ENCODE data around the gene C4orf33. TPM values are rescaled to one million over a fixed set of nuclear protein-coding genes. Genes with fewer than 3 reads are reported as not detected.

C4orf33 gene
- total RNA-seq, 4 donors from 2014 or later = 11.7 to 15.3 (median 13.4) TPM

GRCh38 chr4:129082302-129082701, 13.7 kb upstream of the C4orf33 start:
- no peak for TF ChIP-seq CTCF (IDR thresholded peaks at IDR 0.05; ENCODE audit: low read depth)

GRCh38 chr4:129085472-129085871, 10.5 kb upstream of the C4orf33 start:
- no peak for TF ChIP-seq CTCF (IDR thresholded peaks at IDR 0.05; ENCODE audit: low read depth)

- no peak for TF ChIP-seq CTCF (IDR thresholded peaks at IDR 0.05; ENCODE audit: low read depth)
These were observed 8.4 kb upstream of the C4orf33 start for GRCh38 chr4:129087516-129087915.

- no peak for TF ChIP-seq CTCF (IDR thresholded peaks at IDR 0.05; ENCODE audit: low read depth)
These were observed 3.2 kb upstream of the C4orf33 start for GRCh38 chr4:129092631-129093190.

GRCh38 chr4:129093191-129093920, 2.6 kb upstream of the C4orf33 start, which contains the start of gene SCLT1:
Gene SCLT1 (minus strand): TSS chr4:129093539. CDS start chr4:129093103, 436 bp downstream.
- TF ChIP-seq CTCF (IDR thresholded peaks at IDR 0.05; ENCODE audit: low read depth) = no peak

GRCh38 chr4:129094347-129094746, 1.6 kb upstream of the C4orf33 start:
- no peak for TF ChIP-seq CTCF (IDR thresholded peaks at IDR 0.05; ENCODE audit: low read depth)

GRCh38 chr4:129098531-129099001, 2.6 kb downstream of the C4orf33 start:
- no peak for TF ChIP-seq CTCF (IDR thresholded peaks at IDR 0.05; ENCODE audit: low read depth)

Measured in subcutaneous adipose tissue (tissue), 4 donors.